ENCODE data around the gene PLA2G2C.

PLA2G2C gene

DNA sequence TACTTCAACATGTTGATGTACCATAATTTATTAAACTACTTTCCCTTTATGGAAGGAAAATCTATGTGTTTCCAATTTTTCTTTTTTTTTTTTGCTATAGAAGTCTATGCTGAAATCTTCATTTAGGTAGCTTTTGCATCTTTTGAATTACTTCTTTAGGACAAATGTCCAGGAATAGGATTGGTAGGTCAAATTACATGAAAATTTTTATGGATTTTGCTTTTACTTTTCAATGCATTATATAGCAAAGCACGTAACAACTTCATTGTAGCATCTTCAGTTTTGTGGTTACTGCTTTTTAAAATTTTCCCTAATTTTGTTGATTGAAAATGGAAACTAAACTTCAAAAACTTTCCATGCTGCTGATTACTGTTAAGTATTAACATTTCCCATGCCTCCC is 12.0 kb upstream of the PLA2G2C start:
- TF ChIP-seq, protein P1, sequence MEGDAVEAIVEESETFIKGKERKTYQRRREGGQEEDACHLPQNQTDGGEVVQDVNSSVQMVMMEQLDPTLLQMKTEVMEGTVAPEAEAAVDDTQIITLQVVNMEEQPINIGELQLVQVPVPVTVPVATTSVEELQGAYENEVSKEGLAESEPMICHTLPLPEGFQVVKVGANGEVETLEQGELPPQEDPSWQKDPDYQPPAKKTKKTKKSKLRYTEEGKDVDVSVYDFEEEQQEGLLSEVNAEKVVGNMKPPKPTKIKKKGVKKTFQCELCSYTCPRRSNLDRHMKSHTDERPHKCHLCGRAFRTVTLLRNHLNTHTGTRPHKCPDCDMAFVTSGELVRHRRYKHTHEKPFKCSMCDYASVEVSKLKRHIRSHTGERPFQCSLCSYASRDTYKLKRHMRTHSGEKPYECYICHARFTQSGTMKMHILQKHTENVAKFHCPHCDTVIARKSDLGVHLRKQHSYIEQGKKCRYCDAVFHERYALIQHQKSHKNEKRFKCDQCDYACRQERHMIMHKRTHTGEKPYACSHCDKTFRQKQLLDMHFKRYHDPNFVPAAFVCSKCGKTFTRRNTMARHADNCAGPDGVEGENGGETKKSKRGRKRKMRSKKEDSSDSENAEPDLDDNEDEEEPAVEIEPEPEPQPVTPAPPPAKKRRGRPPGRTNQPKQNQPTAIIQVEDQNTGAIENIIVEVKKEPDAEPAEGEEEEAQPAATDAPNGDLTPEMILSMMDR (IDR thresholded peaks at IDR 0.05; ENCODE audit: extremely low read depth, insufficient read depth, missing control alignments): no peak
- in situ Hi-C loops (cut with MboI; ENCODE audit: low pct_unique_long_range_greater_than_20kb, low sequenced_read_pairs, unreplicated experiment): no loop called here
- no peak for DNase-seq (ENCODE audit: low spot score)

DNA sequence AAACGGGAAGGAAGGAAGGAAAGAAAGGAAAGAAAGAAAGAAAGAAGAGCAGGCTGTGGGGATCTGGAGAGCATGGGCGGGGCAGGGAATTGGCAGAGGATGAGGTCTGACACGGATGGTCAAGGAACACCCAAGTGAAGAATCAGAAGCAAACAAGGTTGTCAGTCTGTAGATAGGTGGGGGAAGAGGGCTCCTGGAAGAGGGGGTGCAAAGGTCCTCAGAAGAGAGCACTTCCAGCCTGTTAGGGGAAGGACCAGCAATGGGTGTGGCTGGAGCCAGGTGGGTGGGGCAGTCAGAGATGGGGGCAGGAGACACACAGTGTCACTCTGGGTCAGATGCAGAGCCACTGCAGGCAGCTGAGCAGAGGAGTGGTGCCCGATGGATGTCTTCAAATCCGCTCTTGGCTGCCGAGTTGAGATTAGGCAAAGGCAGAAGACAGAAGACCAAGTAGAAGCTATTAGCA is 11.0 kb upstream of the PLA2G2C start:
- TF ChIP-seq, protein P1 (IDR thresholded peaks at IDR 0.05; ENCODE audit: extremely low read depth, insufficient read depth, missing control alignments): no peak
- in situ Hi-C loops (cut with MboI; ENCODE audit: low pct_unique_long_range_greater_than_20kb, low sequenced_read_pairs, unreplicated experiment): no loop called here
- no peak for DNase-seq (ENCODE audit: low spot score)

DNA sequence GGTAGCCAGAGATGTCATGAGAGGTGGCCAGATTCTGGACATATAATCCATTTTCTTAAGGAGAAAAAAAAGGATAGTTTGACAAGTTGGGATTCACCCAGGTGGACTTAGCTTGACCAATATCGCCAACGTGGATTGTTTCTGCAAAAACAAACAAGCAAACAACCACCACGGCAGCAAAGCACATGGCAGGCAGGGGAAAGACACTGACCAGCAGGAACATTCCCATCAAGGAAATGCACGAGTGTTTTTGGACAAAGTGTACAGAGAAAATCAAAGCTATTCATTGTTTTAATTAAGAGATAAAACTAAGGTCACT is 9.1 kb upstream of the PLA2G2C start:
- in situ Hi-C loops (cut with MboI; ENCODE audit: low pct_unique_long_range_greater_than_20kb, low sequenced_read_pairs, unreplicated experiment): no loop called here
- TF ChIP-seq, protein P1 (IDR thresholded peaks at IDR 0.05; ENCODE audit: extremely low read depth, insufficient read depth, missing control alignments): peak; percentile 23
- DNase-seq (ENCODE audit: low spot score): no peak

DNA sequence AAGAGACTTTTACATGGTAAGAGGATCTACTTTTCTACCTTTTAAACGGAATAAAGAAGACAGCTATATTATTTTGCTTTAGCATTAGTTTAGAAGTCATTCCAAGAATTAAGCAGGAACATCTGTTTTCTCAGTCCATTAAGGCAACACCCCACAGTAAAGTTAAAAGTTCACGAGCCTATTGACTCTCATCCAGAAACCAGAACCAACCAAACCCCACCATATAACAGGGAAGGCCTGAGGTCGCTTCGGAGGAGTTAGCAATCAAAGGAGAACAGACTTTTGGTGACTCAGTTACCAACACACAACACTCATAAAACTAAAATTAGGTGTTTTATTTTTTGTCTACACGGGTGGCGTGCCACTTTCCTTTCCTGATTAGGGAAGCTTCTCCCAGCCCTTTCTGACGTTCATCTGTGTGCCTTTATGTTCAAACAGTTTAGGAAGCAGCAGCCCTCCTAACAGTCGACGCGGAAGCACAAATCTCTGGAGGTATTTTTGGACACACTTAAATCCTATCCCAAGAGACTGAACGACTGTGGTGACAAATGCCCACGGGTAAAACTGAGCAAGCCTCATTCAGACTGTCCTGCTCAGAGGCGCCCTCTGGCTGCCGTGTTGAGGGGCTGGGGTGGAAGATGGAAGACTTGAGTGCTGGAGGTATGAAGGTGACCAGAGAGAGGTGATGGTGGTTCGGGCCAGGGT is 8.6 kb upstream of the PLA2G2C start:
- DNase-seq (ENCODE audit: low spot score): peak; percentile 78

DNA sequence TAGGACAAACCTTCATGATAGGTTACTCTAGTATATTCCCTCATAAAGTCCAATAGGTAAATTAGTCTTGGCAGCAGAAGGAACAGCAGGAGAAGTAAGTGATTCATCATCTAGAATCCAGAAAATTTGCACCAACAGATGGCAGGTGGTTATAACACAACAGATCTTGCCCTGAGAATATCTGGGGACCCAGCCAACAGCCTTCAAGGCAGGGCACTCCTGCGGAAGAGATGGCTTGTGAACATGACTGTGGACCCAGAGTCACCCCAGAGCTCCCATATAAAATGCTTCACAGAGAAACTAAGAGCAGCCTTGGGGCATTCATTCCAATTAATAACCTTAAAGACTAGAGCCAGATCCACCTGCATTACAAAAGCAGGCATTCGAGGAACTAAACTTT is 7.9 kb upstream of the PLA2G2C start:
- in situ Hi-C loops (cut with MboI; ENCODE audit: low pct_unique_long_range_greater_than_20kb, low sequenced_read_pairs, unreplicated experiment): no loop called here
- DNase-seq (ENCODE audit: low spot score): no peak
- TF ChIP-seq, protein P1 (IDR thresholded peaks at IDR 0.05; ENCODE audit: extremely low read depth, insufficient read depth, missing control alignments): no peak

More for the DNA sequence above, 8.6 kb upstream of the PLA2G2C start:
- TF ChIP-seq, protein P1 (IDR thresholded peaks at IDR 0.05; ENCODE audit: extremely low read depth, insufficient read depth, missing control alignments): peak; percentile 98
- in situ Hi-C loops (cut with MboI; ENCODE audit: low pct_unique_long_range_greater_than_20kb, low sequenced_read_pairs, unreplicated experiment): no loop called here

DNA sequence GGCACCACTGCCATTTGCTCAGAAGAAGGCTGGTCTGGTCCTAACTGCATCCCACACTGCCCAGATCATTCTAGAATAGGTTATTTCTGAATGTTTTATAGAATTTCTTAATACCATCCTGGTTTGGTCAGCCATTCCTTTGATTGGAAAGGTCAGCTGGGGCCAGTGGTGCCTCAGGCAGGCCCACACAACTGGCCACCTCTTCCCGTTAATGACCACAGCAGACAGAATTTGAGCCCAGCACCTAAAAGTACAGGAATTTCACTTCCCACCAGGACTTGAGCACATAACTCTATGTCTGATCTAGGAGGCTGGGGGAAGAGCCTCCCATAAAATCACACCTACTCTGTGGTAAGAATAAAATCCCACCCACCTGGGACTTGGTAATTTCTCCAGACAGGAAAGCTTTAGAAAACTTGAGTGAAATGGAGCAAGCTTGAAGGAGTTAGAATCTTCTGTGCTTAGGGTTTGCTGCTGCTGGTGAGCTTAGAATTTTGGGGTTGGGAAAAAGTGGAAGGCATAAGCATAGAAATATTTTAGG is 6.6 kb upstream of the PLA2G2C start:
- TF ChIP-seq, protein P1 (IDR thresholded peaks at IDR 0.05; ENCODE audit: extremely low read depth, insufficient read depth, missing control alignments): no peak
- in situ Hi-C loops (cut with MboI; ENCODE audit: low pct_unique_long_range_greater_than_20kb, low sequenced_read_pairs, unreplicated experiment): no loop called here
- no peak for DNase-seq (ENCODE audit: low spot score)
